HuH-7.5 (cell line): ENCODE data around the gene LIN52.

Source experiments
- DNase-seq: peaks from one replicate; pipeline ENCODE4 v3.0.0; 2011; ENCODE audit warnings: low spot score

LIN52 gene

DNA sequence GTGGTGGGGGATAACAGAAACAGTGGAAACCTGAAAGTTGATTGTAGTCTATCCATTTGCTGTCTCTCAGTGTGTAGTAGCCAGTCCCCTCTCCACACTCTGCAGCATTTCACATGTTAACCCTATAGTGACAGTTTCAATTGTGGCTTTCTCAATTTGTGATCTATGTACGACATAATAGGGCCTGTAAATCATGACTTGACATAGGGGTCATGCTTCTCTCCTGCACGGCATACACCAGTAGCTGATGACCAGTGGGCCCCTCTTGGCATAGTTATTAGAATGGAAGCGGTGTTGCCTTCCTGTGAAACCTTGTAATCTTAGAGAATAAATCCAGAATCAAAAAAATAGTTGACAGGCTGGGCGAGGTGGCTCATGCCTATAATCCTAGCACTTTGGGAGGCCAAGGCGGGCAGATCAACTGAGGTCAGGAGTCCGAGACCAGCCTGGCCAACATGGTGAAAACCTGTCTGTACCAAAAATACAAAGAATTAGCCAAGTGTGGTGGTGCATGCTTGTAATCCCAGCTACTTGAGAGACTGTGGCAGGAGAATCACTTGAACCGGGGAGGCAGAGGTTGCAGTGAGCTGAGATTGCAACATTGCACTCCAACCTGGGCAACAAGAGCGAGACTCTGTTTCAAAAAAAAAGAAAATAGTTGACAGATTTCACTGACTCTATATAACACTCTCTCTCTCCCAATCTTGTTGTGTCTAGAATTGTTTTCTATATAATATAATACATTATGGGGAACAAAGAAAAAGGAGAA lies 109.9 kb downstream of the LIN52 start:
- no peak for DNase-seq

DNA sequence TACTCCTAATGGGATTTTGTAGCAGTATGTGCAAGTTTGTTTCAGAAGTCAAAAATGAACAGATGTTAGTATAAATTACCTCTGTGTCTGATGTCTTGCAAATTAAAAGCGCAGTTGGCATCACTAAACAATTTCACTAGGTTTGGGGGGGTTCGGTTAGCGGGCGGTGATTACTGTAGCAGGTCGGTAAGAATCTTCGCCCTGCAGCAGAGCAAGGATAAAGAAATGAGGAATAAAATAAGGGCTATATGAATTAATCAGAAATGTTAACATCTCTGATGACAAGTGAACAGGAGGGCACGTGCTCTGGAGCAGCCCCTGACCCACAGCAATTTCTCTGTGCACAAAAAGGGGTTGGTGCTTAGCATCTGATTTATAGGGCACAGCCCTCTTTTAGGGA lies 110.9 kb downstream of the LIN52 start:
- no peak for DNase-seq

DNA sequence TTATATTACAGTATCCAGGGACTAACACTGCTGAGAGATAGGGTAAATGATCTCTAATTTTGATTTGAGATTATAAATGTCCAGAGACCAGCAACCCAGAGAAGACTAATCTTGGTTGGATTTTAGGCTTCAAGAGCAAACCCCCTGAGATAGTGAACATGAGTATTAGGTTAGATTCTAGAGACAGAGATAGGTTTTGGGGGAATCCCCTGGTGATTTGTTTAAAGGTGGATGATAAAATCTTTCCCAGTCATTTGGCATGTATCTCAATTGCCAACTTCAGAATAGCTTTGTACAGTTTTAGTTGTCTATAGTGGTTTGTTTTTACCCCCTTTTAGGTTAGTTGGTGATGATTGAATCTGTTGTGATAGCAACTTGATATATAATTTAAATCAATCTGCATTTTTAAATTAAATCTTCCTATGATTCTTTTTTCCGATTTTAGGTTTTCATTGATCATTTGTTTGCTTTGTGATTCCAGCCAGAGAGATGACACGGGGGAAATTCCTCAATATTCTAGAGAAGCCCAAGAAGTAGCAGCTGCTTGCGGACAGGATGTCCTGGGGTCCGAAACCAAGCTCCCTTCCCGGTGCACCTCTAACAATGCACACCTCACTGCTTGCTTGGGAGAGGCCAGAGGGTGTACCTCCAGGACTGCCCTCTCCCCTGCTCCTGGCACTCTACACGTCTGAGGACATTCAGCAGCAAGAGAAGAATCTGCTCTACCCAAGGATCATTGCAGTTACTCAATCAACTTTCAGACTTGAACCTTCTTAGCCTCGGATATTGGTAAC lies 113.9 kb downstream of the LIN52 start:
- DNase-seq = no peak

DNA sequence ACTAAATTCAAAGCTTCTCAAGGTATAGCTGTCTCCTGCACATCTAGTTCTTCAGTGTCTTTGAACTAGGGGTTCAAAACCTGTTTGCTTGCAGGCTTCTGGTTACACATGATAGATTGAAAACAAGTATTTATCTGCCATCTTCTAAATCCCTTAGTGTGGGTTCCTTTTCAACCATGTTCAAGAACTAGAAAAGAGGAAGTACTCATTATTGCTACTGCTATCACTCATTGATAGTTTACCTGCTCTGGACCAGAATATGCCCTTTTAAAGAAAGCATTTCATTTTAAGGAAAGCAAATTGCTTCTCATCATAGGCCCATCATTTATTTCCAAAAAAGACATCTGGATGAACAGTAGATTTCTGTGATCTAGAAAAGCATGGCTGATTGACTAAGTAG lies 117.4 kb downstream of the LIN52 start:
- DNase-seq = no peak

DNA sequence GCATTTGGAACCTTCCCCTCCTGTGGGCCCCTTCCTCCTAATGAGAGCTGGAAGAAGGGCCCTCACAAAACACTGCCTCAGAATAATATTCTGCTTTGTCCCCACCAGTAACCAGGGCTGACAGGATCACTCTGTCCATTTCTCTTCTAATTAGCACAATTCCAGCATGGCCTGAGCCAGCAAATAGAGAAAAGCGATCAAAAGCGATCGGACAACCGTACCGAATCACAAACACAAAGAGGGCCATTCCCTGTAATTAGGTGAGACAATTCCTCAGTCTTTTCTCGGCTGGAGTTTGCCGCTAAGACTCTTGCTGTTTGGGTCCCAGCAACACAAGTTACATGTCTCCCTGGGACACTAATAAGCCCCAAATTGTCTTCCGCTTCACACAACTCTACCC lies 118.9 kb downstream of the LIN52 start:
- no peak for DNase-seq

DNA sequence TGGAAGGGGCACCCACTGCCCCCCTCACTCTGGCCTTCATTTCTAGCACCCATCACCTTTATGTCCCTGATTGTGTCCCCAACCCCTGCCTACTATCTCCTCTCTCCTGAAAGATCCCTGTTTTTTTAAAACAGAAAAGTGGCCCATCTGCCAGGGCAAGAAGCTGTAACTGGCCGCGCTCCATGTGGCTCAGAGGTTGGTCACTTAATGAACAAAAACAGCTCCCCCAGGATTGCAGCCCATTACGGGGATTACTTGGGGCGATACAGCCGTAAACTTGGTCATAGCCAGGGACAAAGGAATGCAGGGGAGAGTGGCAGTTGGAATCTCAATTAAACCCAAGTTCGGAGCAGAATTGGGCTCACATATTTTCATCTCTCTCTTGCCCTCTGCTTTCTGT lies 119.7 kb downstream of the LIN52 start:
- DNase-seq = no peak

DNA sequence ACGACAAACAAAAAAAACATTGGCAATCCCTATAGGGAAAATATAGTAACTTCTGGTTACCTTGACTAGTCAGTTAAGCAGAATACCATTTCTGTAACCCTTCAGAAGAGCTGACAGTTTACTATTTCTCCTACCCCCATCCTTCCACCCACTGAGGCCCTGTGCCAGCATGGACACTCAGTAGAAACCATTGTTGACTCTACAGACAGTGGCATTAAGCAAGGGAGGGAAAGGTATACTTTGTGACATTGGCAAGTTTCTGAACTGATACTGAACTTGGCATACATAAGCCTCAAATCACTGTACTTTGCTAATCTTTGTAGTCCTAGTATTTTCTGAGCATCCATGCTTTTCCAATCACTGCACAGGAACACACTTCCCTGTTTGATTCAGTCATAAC lies 121.1 kb downstream of the LIN52 start:
- no peak for DNase-seq

DNA sequence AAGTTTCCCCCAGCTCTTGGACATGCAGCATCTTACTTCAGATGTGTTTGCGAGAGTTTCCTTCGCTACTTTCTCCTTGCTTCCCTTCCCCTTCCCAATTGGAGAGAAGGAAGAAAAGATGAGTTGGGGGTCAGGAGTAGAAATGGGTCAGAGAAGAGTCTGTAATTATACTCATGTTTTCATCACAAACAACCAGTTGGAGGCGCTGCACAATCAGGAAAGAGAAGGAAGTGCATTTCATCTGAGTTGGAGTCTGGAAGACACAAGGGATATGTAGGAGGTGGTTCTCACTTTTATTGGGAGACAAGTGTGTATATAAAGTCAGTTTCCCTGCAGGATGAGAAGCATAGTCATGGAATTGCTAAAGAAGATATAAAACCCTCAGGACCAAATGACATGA lies 123.2 kb downstream of the LIN52 start:
- no peak for DNase-seq

DNA sequence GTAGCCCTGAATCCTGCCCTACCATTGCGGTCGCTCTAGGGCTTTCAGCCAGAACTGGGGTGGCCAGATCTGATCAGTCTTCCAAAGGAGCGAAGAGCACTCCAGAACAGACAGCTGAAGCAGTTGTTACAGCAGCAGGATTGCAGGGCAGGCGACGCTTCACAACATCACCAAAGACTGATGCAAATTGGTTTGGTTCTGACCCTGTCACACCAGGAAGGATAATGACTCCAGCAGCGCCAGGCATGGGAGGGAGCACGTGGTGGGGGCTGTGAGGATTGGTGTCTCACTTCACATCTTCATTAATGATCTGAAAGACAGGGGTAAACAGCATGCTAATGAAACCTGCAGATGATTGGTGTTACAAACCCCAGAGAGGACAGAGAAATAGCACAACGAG lies 123.9 kb downstream of the LIN52 start:
- DNase-seq = no peak

DNA sequence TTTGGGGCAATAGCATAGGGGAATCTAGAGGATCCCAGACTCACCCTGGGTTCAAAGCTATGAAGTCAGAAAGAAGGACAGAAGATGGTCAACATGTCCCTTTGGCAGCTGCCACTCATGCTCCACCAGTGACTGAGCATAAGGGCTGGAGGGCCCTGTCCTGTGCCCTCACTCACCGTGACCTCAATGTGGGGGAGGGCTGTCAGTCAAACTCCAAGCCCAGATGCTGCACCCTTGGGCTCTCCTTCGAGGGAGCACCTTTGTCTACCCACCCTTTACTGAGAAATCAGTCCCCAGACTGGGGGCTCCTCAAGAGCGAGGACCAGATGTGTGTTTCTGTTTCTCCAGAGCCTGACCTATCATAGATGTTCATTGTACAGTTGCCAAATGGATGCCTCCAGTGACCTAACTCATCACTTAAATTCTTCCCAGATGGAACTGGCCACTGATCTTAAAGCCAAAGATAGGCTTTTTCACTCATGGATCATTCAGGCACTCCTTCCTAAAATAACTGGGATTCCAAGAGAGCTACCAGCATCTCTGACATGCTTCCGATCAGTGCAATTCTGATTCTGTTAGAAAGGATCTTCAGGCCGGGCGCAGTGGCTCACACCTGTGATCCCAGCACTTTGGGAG lies 127.3 kb downstream of the LIN52 start:
- no peak for DNase-seq

DNA sequence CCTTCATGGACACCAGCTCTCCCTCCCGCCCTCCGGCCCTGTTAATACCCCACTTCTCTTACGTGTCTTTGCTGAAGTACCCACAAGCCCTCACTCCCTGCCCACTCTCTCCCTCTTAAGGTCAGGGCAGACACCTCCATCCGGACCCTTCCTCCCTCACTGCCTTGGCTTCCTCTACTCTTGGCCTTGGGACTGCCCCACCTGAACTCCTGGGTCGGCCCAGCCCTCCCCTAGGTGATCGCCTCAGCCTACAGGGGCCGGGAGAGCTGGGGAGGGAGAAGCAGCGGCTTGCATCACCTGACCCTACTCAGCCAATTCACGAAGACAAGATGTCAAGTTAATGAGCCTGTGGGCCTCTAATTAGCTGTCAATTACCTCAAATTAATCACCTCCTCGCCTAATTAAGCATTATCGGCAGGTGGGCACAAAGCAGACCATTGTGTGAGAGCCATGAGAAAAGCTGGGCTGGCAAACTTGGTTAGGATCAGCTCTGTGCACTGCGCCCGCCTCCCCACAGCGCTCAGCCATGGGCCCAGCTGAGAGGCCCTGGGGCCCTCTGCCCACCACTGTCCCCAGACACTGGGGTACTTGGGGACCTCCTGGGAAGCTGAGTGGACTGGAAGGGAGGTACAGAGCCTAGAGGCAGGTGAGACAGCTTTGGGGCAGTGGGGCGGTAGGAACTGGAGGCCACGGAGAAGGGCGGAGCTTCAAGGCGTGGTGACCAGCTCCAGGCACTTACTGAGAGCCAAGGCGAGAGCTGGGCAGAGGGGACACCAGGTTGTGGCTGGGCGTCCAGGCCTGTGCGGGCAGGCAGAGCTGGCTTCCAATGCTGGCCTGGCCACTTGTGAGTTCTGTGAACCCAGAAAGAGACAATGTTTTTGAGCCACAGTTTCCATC lies 129.4 kb downstream of the LIN52 start:
- DNase-seq = no peak

DNA sequence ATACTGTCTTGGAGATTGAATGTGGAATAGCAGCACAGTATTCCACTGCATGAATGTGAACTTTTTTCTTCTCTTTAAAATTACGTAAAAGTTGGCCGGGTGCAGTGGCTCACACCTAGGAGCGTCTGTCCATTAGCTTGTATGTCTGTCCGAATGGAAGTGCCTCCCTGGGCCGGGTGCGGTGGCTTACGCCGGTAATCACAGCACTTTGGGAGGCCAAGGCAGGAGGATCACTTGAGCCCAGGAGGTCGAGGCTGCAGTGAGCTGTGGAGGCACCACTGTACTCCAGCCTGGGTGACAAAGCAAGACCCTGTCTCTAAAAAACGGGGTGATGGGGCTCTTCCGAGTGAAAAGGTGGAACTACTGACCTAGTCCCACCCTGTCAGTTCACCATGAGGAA lies 131.9 kb downstream of the LIN52 start:
- DNase-seq = no peak

DNA sequence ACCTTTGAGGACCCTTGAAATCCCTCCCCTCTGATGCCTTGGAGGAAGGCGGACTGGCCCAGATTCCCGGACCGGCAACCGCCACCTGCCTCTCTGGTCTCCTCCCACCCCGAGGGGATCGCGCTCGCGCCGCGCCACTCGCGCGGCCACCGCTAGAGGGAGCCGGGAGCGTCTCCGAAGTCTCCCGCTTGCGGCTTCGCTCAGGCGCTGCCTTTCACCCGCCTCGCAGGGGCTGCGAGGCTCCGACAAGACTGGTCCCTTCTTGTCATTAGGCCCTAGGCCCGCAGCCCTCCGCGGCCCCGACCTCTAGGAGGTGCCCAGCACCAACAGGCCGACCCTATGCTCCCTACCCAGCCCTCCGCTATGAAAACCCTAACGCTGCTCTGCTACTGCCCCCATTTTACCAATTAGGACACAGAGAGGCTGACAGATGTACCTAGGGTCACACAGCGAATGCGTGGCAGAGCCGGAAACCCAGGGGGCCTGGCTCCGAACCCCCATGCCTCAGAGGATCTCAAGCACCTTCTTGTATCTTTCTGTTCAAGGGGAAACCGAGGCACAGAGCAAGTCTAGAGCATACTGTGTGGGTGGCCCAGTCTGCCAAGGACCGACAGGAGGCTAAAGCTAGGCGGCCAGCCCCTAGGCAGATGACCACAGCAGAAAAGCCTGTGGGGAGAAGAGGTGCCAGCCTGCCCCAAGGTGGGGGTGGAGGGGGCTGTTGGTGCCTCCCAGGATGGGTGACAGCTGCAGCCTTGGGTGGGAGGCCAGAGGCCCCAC lies 133.1 kb downstream of the LIN52 start:
- peak; percentile 90 for DNase-seq

DNA sequence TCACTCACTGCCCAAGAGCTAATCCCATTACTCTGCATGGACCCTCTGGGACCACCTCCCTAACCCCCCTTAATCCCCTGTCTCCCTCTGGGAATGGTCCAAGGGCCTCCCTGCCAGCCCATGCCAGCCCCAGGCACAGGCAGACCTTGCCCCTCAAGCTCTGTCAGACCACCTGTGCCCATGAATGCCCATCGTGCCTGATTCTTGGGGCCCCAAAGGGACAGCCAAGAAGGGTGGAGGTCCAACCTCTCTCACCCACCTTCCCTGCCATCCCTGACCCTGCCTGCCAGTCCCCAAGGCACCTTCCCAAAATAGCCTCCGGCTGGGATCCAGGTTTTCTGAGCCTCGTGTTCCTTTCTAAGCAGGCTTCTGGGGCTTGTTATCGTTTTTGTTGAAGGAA lies 133.7 kb downstream of the LIN52 start:
- DNase-seq = no peak

DNA sequence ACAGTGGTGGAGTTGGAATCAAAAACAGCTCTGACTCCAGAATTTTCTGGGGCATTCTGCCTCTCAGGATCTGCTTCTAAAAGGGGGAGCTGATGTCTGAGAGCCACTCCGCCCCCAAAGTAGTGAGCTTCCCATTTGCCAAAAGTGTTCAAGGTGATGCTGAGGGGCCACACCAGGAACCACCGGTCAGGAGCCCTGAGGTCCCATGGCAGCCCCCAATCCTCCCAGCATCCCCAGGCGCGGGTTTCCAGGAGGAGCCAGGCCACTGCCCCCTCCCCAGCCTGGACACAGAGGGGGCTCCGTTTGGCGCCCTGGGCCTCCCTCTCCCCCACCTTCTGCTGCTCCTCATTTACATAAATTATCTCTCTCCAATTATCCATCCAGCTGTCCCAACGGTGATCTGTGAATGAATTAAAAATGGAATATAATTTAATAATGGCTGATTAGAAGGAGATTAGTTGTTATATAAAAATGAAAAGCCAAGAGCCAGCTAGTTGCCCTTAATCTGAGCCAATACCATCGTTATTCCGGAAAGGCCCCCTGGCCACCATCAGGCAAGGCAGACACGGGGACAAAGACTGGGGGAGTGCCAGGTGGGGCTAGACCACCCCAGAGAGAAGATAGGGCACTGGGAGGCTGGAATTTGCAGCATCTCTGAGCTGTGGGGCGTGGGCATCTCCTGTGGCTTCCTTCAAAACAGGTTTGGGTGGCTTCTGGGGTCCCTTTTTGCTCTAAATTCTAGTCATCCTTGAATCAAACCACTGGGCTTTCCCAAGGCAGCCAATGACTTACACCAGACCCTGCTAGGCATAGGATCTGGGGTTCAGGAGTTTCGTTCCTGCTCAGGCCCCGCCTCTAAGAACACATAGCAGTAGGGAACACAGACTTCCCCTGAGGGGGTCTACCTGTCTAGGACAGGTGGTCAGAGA lies 134.8 kb downstream of the LIN52 start:
- DNase-seq = no peak

DNA sequence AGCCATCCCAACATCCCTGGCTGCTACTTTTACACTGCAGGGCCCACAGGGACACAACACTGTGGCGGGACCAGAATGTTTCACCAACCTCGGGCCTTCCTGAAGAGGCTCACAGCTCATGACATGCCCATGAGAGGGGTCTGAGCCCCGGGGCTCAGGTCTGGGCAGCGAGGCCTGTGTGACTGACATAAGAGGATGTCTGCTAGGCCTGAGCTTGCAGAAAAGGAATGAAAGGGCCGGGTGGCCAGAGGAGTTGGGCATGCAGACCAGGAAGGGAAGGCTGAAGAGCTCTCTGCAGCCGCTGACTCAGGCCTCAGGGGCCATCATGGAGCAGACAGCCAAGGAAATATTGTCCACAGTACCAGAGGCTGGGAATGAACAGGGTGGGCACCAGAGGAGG lies 136.2 kb downstream of the LIN52 start:
- DNase-seq = no peak

DNA sequence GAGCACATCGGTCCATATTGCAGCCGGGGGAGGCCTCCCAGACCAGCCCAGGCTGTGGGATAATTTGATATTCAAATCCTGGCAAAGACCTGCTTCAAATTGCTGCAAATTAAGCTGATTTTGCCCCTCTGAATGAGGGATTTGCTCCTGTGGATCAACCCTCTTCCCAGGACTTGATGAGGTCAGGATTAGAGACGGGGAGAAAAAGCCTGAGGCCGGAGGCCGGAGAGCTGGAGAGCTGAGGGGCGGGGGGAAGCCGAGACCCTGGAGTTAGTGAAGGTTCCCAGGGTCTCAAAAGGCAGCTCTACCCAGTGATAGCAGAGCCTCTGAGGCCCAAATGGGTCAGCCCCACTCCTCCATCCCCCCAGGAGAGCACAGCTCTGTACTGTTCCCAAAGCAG lies 137.0 kb downstream of the LIN52 start:
- no peak for DNase-seq

DNA sequence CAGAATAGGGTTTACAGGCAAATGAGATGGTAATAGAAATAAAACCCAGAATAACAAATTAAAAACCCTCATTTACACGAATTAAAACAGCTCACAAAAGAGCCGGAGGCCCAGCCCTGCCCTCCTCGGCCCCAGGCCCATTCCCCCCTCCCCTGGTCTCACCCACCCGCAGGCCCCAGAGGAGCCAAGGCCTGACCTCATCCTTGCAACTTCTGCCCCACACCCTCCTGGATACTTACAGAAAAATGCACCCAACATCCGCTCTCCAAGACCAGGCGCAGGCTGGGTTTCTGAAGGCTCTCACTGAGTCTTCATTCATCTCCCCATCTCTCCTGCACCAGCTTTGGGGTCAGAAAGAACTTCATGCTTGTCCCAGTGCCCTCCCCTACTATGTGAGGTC lies 138.3 kb downstream of the LIN52 start:
- DNase-seq = no peak

DNA sequence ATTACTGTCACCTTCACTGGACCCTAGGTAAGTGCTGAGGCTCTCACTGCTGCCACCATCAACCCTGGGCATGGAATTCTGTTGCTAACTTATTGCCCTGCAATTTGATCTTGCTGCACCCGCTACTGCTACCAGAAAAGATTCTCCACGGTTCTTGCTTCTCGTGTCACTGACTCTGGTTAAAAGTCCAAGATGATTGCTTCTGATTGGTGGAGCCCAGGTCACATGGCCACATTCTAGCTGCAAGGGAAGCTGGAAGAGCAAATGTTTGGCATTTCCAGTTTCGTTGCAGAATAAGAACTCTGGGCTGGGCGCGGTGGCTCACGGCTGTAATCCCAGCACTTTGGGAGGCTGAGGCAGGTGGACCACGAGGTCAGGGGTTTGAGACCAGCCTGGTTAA lies 147.0 kb downstream of the LIN52 start:
- DNase-seq = no peak

DNA sequence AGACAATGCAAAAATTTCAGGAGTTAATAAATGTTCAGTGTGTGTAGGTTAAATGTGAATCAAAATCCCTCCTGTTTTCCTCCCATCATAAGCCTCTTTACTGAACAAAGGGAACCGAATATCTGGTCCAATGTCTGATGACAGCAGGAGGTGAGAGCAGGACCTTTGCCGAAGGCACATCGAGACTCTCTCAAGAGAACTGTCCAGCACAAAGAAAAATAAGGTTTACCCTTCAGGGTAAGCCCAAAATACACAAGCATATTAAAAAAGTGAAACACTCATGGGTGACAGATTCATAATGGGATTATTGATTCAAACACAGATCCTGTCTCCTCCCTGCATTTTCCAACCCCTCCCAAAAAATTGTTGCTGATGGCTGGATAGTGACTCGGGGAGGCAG lies 150.3 kb downstream of the LIN52 start:
- no peak for DNase-seq
